Omental fat pad (tissue), 4 donors: ENCODE data around the gene BRME1. TPM values are rescaled to one million over a fixed set of nuclear protein-coding genes. Genes with fewer than 3 reads are reported as not detected.
A peak's percentile ranks its signal among the peaks of the same experiment; 100 is the strongest.

Experiments
- ATAC-seq: fragments of 150-250 bp; one replicate; pipeline ENCODE4 v1.9.1; 2016; ENCODE audit warnings: mild to moderate bottlenecking, moderate library complexity; ENCODE audit not compliant: low FRiP score
- DNase-seq: peaks from one replicate; pipeline ENCODE4 v3.0.0-alpha.2; 2019; ENCODE audit warnings: low spot score
- CTCF ChIP-seq, 3 donors: fragments of 450-650 bp; IDR thresholded peaks; one replicate each; pipeline ENCODE4 v1.5.1; 2016 to 2017; ENCODE audit warnings: antibody characterized with exemption in 3 of 3, mild to moderate bottlenecking in 3 of 3, moderate library complexity in 2 of 3
- total RNA-seq, 4 donors: library from RNA; depleted of rRNA; stranded (reverse); fragments of >200 nt; gene quantifications; one replicate each; pipeline ENCODE4 v1.1.0, GENCODE V29; 2016

Gene BRME1
- total RNA-seq, 4 donors from 2014 or later: 0.46 to 0.95 TPM; not detected in 2

DNA sequence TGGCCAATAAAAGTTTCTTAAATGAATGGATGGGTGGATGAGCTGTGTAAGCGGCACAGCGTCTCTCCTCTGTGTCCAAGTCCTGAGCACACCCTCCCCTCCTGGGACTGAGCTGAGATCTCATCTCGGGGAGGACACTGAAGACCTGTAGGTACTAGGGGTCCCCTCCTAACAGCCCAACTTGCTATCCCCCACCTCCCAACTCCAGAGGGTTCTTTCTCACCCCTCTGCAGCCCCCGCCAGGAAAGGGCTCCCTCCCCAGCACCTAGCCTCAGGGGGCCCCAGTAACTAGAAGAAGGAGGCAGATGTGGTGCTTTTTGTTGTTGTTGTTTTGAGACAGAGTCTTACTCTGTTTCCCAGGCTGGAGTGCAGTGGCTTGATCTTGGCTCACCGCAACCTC, 30.1 kb downstream of the BRME1 start:
- no peak for DNase-seq
- ATAC-seq: no peak
- no peak for TF ChIP-seq CTCF (IDR thresholded peaks at IDR 0.05)

- ATAC-seq (no peak), DNase-seq (no peak)
- TF ChIP-seq CTCF (IDR thresholded peaks at IDR 0.05): no peak
These were observed 31.9 kb downstream of the BRME1 start for GRCh38 chr19:13873834-13874515.

DNA sequence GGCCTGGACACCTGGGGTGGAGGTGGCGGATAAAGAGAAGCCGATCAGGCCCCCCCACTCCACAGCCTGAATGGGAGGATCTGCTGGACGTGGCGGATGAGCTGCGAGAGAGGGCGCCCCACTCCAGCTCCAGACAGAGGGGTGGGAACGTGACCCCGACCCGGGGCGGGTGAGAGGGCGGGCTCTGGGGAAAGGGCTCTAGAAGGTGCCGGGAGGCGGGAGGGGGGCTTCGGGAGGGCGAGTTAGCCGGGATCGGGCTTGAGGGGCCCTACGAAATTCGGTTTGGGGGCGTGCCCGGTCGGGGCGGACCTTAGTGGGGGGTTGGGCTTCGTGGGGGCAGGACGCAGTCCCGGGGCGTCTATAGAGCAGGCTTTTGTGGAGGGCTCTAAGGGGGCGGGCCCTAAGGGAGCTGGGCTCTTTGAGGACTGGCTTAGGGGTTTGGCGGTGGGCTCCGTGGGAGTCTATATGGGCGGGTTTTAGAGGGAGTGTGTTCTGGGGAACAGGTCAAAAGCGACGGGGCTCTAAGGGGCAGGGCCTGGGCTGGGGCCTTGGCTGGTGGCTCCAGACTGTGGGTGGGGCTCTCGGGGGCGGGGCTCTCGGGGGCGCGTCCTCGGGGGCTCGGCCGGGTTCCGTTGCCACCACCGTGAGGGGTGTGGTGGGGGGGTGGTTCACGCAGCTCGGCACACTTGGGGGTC, 33.1 kb downstream of the BRME1 start:
- TF ChIP-seq CTCF (IDR thresholded peaks at IDR 0.05): no peak
- ATAC-seq (peak; percentile 42), DNase-seq (no peak)

GRCh38 chr19:13872339-13872694, 33.6 kb downstream of the BRME1 start:
- ATAC-seq (no peak), DNase-seq (no peak)
- no peak for TF ChIP-seq CTCF (IDR thresholded peaks at IDR 0.05)

DNA sequence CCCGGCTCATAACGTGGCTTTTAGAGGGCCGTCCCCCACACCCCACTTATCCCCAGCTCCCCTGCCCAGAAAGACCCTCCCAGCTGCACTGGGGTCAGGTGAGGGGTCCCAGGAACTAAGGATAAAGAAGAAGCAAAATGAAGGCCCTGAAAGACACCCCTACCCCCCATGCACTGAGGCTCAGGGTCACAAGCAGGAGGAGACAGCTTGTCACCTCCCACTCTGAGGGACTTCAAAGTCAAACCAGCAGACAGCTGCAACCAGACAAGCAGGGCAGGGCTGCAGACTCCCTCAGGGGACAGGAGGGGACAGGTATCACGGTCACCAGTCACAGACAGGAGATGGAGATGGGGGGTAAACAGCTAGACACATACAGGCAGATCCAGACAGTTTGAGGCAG, 35.0 kb downstream of the BRME1 start:
- ATAC-seq: no peak

DNA sequence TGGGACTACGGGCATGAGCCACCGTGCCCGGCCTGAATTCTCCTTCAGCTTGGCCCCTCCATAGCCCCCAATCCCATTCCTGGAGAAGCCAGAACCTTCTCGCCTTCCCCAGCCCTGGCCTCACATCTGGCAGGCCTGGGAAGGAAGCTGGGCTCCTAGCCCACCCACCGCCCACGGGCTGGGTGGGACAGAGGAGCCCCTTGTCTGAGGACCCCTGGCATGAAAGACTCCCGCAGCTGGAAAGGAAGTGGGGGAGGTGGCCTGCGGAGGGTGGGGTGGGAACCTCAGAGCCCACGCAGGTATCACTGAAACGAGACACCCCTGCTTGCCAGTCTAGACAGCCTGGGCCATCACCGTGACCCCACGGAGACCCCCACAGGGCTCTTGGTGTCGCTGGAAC, 36.6 kb downstream of the BRME1 start:
- no peak for ATAC-seq
- DNase-seq: no peak
- no peak for TF ChIP-seq CTCF (IDR thresholded peaks at IDR 0.05)

More for the DNA sequence above, 35.0 kb downstream of the BRME1 start:
- no peak for DNase-seq
- TF ChIP-seq CTCF (IDR thresholded peaks at IDR 0.05): no peak

DNA sequence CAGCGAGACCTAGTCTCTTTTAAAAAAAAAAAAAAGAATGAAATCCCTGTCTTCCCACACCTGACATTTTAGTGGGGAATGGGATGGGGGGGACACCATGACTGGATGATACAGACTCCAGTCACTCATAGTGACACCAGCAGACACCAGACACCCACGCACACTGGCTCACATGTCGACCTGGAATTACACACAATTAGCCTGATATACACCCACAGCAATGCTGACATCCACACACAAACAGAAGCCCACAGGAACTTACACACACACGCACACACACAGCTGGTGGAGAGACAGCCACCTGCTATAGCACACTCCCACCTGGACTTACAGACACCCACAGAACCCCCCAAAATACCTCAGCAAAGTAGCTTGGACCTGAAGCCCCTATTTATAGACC, 37.3 kb downstream of the BRME1 start:
- DNase-seq: no peak
- no peak for ATAC-seq
- no peak for TF ChIP-seq CTCF (IDR thresholded peaks at IDR 0.05)
